Muscle of arm (tissue), 12 donors: Measurements from ENCODE around the gene CIDEC. TPM values are rescaled to one million over a fixed set of nuclear protein-coding genes. Genes with fewer than 3 reads are reported as not detected.
A peak's percentile ranks its signal among the peaks of the same experiment; 100 is the strongest.
"Not testable (repeated sequence)": the region's sequence is repeated elsewhere in the genome, so short reads cannot be mapped to it uniquely, and the experiment has no call there.

Experiments
- DNase-seq: peaks from one replicate; pipeline ENCODE4 v3.0.0-alpha.2; 2013
- polyA plus RNA-seq, 12 donors: library from polyadenylated mRNA; unstranded; fragments of 120-200 nt; gene quantifications; one replicate each; pipeline ENCODE4 v1.2.1, GENCODE V29; 2013; ENCODE audit not compliant: insufficient read length in 12 of 12

Gene CIDEC
- polyA plus RNA-seq, 12 donors = 0.30 to 0.77 (median 0.46) TPM; not detected in 3

DNA sequence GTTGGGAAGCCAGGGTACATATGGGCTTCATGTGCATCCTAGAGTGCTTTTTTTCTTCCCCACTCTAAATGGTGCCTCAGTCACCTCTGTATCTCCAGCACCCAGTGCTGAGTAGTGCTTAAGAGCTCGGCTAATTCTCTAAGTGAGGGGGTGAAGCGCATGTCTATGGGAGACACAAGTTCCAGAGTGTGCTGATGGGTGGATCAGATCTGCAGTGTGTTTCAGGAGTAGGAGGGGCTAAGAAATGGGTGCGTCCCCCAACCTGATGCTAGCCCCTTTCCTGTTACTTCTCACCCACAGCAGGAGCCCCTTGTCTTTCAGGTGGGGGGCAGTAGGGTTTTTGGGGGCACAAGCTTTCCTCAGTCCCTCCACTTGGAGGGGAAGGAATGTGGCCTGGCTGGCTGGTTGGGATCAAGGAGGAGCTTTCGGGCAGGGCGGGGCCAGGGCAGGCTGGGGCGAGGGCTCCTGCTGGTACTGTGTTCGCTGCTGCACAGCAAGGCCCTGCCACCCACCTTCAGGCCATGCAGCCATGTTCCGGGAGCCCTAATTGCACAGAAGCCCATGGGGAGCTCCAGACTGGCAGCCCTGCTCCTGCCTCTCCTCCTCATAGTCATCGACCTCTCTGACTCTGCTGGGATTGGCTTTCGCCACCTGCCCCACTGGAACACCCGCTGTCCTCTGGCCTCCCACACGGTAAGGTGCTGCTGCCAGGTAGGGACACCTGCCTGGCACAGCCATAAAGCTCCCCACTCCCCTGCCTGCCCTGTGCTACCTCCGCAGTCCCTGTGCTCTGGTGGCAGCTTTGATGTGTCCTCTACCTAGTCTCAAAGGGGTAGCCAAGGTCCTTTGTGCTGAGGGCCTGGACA lies 22.6 kb upstream of the CIDEC start, which contains the start of gene IL17RE:
IL17RE (plus strand) TSS at position 477 of the 866 bp plus-strand sequence; CDS start at position 562, 85 bp downstream.
- no peak for DNase-seq

DNA sequence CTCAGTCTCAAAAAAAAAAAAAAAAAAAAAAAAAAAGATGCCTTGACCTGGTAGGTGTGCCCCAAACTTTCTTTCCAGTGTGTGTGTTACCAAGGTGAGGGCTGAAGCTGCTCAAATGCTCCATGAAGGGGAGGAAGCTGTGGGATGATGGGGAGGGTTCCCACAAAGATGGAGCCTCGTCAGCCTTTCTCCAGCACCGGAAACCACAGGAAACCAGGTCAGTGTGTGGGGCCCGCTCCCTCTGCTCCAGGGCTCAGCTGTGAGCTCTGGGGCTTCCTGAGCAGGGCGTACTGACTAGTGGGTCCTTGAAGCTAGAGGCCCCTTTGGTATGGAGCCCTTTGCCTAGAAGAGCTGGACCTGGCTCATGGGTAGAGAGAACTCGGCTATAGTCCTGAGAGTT lies 21.9 kb upstream of the CIDEC start:
- DNase-seq = no peak

DNA sequence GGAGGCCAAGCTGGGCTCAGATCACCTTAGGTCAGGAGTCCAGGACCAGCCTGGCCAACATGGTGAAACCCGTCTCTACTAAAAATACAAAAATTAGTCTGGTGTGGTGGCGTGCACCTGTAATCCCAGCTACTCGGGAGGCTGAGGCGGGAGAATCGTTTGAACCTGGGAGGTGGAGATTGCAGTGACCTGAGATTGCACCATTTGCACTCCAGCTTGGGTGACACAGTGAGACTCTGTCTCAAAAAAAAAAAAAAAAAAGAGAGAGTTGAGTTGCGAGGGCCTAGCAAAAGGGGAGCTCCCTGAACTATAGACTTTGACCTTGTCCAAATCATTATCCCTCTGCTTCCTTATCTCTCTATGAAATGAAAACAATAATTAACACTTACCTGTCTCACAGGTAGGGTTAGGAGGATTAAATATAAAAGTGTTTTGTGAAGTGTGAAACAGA lies 20.9 kb upstream of the CIDEC start:
- not testable (repeated sequence) for DNase-seq

DNA sequence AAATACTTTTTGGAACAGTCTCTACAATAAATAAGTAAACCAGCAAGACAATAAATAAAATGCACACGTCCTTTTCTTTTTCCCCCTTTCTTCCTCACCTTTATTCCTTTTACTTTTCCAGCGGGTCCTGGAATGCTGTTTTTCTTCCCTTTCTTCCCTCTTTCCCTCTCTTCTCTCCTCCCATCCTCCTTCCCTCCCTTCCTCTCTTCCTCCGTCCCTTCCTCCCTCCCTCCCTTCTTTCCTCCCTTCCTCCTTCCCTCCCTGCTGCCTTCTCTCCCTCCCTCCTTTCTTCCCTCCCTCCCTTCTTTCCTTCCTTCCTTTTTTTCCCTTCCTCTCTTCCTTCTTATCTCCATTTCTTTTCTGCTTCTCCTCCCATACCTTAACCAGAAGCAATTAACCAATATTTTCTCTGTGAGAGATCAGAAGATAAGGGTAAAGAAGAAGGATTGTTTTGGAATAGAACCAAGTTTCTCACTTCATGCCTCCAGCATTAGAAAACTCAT lies 19.3 kb upstream of the CIDEC start:
- no peak for DNase-seq

DNA sequence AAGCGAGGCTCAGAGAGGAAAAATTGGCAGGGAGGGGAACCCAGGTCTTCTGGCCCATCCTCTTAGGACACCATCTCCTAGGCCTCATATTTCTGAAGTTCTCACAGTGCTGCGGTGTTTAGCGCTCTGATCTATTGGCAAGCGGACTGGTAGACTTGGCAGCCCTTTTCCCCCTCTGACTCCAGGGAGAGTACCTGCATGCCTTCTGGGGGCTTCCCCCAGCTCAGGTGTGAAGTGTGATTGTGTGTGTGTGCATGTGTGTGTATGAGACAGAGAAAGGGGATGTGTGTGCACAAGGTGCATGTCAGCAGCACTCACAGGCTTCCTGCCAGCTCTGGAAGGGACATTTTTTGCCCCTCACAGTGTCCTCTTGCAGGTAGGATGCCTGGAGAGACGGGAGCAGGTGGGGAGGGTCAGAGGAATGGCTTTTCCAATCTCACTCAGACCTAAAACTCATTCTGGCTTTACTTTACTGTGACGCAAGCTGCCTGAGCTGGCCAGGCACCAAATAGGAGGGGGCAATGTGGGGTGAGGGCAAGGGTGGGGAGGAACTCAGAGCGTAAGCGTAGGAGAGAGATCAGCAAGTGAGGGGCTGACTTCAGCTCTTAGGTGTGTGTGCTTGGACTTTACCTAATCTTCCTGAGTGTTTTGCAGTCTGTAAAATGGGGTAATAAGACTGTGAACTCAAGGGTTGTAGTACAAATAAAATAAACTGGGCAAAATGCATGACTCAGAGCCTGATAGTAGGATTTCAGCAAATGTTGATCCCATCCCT lies 18.6 kb upstream of the CIDEC start:
- no peak for DNase-seq

DNA sequence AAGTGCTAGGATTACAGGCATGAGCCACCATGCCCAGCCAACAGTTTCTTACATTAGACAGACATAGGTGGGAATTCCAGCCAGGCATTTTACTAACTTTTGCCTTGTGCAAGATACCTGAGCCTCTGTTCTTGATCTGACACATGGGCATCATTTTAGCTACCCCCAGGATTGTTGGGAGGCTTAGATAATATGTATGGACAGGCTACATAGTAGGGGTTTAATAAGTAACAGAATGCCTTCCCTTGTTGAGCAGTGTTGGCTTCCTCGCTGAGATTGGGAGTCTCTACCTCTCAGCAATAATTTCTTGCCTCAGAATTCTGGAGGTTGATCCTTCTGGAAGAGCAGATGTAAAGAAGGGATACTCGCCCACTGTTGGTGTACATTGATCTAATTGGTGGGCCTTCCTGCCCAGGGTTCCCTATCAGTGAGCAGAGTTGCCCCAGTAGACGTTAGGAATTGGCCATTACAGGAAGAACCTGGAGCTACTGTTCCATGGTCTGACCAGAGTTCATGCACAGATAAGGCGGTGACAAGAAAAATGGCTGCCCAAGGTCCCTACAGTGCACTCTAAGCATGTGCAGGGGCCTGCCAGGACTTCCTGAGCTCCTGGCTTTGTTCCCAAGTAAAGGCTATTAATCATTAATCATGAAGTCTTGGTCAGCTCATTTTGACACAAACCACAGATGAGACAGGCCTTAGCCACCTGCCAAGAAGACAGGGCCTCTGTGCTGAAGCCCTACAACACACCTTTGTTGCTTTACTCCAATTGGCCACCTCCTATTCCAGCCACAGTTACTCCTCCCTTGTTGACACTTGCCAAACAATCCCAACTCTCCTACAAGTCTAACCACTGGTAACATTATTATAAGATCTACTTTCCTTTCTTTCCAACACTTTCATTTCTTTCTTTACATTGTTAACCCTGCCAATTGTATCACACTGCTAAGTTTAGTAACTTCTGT lies 17.6 kb upstream of the CIDEC start:
- no peak for DNase-seq

DNA sequence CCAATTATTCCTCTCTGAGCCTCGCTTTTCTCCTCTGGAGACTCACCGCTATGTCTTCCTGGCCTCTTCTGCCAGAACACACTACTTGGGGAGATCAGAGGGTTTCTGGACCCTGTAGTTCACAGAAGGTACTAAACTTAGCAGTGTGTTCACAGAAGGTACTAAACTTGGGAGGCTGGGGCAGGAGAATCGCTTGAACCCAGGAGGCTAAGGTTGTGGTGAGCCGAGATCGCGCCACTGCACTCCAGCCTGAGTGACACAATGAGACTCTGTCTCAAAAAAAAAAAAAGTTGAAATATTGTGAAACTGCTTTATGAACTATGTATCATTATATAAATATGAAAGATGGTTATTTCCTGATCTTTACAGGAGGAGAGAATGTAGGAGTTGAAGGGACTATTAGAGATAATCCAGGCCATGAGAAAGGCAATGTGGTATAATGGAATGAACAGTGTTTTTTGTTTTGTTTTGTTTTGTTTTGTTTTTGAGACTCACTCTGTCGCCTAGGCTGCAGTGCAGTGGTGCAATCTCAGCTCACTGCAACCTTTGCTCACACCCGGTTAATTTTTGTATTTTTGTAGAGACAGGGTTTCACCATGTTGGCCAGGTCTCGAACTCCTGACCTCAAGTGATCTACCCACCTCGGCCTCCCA lies 16.8 kb upstream of the CIDEC start:
- DNase-seq = not testable (repeated sequence)

DNA sequence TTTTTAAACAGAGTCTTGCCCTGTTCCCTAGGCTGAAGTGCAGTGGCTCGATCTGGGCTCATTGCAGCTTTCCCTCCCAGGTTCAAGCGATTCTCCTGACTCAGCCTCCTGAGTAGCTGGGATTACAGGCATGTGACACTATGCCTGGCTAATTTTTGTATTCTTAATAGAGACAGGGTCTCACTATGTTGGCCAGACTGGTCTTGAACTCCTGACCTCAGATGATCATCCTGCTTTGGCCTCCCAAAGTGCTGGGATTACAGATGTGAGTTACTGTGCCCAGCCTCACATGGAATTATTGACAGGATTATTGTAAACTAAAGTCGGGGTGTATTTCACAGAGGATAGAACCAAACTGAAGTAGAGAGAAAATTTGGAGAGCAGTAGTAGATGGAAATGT lies 15.7 kb upstream of the CIDEC start:
- DNase-seq = not testable (repeated sequence)

DNA sequence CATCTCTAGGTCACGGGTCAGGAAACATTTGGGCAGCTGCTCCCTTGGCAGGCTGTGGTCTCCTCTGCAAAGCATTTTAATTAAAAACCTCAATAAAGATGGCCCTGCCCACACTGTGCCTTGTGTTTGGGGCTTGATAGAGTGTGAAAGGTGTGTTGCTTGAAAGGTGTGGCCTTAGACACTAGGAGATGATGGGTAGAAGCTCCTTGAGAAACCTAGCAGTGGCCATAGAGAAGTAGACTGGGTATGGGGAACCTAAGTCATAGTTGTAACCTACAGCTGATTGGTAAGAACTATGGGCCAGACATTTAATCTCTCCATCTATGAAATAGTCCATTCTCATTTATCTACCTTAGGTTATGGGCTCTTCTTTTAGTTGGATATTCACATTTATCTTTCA lies 13.7 kb upstream of the CIDEC start:
- DNase-seq = no peak

DNA sequence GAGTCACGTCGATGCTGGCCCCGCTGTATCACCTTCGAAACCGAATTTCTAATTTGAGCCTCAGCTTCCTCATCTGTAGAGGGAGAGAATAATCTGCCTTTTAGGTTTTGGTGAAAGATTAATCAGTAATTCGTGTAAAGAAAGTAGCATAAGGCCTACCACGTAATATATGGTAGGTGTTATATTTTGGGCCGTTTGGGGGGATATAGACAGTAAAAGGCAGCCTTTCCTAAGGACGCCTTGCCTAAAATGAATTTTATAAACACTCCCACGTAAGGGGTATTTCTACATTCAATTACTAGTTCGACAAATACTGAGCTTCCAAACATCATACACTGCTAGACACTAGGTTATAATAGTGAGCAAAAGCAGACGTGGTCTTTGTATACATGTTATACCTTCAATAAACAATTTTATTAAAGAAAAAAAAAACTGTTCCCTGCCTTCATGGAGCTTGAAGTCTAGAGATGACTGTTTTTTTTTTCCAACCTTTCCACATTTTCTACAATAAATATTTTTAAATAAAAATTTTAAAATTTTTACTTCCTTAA lies 11.1 kb upstream of the CIDEC start:
- no peak for DNase-seq

DNA sequence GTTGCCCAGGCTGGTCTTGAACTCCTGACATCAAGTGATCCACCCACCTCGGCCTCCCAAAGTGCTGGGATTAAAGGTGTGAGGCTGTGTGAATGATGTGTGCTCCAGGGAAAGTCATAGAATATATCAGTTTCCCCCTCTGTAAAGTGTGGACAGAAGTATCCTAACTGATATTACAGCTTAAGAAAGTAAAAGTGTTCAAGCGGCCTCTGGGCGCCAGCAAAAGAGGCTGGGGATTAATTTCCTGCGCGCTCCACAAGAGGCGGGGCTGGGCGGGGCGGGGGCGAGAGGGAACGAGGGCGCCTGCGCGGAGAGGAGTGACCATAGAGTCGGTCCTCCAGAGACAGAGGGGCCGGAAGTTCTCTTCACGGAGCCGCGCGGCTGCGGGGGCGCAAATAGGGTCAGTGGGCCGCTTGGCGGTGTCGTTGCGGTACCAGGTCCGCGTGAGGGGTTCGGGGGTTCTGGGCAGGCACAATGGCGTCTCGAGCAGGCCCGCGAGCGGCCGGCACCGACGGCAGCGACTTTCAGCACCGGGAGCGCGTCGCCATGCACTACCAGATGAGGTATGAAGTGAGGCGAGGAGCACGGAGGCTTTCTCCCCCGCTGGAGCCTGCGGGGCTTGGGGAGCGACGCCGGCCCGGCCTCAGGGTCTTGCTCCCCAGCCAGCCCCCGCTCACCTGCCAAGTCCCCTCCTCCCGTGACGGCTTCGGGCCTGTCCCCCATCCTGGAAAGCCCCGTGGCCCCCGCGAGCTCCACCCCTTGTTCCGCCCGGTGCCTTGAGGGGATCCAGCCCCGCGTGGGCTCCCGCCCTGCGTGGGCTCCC lies 10.4 kb upstream of the CIDEC start, which contains the start of gene JAGN1:
JAGN1 (plus strand) TSS at position 362 of the 823 bp plus-strand sequence; CDS start at position 475, 113 bp downstream.
- DNase-seq = peak; percentile 92

DNA sequence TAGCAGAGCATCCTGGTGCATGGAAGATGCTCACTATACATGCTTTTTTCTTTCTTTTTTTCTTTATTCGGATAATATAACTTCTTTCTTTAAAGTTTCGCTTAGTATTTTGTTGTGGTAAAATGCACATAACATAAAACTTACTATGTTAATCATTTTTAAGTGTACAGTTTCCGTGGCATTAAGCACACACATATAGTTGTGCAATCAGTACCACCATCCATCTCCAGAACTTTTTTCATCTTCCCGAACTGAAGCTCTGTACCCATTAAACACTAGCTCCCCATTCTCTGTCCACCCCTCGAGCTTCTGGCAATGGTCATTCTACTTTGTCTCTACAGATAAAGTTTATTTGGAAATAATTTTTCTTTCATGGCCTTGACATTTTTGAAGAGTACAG lies 9.4 kb upstream of the CIDEC start:
- no peak for DNase-seq

DNA sequence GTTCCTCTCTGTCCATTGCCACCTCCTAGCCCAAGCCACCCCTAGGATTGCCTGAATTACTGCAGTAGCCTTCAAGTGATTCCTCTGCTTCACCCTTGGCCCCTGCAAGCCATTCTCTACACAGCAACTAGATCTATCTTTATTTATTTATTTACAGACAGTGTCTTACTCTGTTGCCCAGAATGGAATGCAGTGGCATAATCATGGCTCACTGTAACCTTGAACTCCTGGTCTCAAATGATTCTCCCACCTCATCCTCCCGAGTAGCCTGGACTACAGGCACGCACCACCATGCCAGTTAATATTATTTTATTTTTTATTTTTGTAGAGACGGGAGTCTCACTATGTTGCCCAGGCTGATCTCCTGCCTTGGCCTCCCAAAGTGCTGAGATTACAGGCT lies 8.5 kb upstream of the CIDEC start:
- no peak for DNase-seq

DNA sequence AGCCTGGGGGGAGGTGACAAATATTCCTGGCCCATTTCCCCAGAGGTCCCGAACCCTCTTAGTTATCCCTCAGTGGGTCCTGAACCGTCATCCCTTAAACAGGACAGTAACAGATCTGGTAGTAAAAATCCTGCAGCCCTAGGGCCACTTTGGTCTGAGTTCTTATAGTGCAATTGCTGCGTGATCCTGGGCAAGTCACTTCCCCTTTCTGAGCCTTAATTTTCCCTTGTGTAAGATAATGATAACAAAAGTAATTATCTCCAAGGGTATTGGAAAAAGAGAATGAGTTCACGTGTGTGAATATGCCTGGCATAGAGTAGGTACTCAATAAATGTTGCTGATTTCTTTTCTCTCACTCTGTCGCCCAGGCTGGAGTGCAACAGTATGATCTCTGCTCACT lies 7.4 kb upstream of the CIDEC start:
- DNase-seq = no peak

DNA sequence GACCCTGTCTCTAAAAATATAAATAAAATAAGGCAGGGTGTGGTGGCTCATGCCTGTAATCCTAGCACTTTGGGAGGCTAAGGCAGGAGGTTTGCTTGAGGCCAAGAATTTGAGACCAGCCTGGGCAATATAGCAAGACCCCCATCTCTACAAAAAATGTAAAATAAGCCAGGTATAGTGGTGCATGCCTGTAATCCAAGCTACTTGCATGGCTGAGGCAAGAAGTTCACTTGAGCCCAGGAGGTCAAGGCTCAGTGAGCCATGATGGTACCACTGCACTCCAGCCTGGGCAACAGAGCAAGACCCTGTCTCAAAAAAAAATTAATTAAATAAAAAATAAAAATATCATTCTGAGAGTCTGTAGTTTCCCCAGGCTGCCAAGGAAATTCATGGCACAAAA lies 6.3 kb upstream of the CIDEC start:
- DNase-seq = no peak

DNA sequence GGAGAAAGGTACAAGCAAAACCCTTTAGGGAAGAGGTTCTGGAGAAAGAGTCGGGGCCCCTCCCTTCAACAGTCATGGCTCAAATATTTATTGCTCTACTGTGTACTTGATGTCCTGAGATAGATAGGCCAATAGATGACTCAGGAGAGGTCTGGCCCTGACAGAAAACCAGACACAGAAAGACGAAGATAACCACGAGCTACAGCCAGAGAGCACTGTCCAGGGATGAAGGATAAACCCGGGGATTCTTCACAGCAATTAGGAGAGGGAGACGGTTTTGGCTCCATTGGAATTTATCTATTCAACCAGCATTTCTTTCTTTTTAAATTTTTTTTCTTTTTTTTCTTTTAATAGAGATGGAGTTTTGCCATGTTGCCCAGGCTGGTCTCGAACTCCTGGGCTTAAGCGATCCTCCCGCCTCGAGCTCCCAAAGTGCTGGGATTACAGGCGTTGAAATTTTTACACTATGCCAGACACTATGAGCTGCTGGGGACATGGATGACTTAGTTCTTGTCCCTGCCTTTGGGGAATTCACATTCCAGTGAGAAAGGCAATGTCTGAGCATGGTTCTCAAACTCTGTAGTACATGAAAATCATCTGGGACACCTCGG lies 4.6 kb upstream of the CIDEC start:
- DNase-seq = no peak

DNA sequence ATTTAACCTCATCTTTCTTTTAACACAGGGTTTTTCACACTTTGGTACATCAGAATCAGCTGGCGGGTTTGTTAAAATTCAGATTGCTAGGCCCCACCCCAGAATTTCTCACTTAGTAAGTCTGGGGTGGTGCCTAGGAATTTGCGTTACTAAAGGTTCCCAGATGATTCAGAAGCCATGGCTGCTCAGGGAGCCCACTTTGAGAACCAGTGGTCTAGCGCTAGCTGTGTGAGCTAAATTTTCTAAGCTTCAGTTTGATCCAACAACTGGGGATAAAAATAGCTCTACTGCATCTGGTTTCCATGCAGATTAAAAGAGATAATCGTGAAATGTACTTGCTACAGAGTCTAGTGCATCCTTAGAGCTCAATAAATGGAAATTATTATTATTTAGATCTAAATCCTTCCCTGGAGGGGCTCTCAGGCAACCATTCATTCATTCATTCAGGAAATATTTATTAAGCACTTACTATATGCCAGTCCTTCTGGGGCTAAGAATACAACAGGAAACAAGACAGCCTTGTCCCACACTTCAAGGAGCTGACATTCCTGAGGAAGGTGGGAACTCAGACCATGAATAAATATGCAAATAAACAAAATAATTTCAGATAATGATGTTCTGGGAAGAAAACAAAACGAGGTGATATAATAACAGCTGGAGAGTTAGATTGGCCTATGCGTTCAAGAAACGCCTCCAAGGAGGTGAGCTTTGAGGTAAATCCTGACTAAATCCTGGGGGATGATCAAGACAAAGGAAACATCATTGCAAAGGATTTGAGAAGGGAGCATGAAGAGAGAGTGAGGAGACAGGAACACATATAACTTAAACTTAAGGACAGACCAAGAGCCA lies 3.9 kb upstream of the CIDEC start:
- no peak for DNase-seq

DNA sequence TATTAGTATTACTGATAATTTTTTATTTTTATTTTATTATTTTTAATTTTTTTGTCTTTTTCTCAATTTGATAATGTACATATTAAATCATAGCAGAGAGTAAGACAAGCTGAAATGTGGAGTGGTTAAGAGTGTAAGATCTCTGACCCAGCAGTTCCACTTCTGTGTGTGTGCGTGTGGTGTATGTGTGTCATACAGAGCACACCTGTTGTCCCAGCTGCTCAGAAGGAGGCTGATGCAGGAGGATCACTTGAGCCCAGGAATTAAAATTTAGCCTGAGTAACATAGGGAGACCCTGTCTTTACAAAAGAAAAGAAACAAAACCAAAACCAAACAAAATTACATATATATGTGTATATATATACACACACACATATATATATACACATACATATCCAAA lies 1.4 kb upstream of the CIDEC start:
- no peak for DNase-seq
